ENCODE data around the gene CTCF.

CTCF gene

DNA sequence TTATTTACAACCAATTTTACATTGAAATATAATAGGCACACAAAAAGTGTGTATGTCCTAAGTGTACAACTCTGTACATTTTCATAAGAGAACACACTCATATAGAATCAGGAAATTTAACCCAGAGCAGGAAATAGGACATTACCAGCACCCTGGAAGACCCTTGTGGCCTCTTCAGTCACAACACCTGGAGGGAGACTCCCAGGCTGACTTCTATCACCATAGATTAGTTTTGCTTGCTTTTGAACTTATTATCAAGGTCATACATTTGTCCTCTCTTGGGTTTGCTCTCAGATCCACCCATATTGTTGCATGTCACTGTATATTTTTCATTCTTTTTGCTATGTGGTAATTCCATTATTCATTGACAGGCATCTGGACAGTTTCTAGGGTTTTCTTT, 27.9 kb upstream of the CTCF start:
- no peak for DNase-seq

DNA sequence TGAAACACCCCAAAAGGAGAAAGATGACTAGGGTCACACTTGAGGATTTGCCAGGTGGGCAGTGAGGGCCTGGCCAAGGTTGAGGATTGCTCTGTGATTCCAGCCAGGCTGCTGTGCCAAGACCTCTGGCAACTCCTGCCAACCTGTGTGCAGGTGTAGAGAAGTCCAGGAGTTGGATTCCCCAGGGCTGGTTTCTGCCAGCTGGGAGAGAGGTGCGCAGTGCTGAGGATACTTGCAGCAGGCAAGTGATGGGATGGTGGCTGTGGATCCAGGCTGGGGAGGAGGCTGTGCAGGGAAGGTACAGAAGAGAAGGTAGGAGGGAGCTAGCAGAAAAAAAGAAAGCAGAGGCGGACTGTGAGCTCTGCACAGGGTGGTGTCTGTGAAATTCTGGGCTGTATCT, 27.1 kb upstream of the CTCF start:
- no peak for DNase-seq

DNA sequence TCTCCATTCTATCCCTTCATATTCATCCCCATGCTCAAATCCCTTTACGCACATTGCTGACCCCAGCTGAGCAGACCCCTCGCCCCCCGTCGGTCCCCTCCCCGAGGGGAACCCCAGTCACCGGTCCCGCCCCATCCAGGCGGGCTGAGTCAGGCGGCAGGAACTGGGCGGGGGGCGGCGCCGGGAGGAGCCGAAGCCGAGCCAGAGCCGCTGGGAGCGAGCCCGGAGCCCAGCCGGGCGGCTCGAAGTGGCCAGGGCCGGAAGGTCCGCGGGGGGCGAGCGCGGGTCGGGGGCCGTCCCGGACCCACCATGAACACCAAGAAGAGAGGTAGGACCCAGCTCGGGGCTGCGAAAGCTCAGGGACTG, 25.1 kb upstream of the CTCF start:
- DNase-seq: peak; percentile 79

DNA sequence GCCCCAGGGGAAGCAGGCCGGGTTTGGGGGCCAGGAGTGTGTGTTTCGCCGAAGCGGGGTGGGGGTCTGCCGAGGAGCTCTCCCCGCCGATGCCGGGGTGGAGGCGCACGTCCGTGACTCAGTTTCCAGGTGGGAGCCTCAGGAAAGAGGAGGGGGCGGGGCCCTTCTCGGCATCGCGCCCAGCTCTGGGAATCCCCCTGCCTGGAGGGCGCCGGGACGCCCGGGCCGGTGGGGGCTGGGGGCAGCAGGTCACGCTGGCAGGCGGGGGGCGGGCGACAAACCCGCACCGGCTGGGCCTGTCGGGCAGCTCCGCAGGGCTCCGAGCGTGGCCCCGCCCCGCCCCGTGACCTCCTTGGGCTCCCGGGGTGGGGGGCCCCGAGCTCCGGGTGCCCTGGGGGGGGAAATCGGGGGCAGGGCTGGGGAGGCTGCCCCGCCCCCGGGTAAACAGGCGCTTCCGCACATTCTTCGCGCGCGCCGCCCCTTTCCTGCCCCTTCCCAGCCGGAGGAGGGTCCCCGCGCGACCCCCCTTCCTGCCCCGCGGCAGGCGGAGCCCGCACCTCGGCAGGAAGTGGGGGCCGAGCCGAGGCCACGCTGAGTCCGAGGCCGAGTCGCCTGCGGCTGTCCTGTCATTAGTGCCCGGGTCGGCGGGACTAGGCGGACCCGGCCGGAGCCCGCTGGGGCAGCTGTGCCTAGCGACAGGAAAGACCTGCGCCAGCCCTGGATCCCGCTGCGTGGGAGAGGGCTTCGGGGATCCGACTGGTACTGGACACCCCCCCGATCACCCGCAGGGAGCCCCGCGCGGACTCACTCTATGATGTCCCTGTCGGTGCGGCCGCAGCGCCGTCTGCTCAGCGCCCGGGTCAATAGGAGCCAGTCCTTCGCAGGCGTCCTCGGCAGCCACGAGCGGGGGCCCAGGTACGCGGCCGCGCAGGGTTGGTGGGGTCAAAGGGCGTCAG, 24.4 kb upstream of the CTCF start:
- peak; percentile 87 for DNase-seq

DNA sequence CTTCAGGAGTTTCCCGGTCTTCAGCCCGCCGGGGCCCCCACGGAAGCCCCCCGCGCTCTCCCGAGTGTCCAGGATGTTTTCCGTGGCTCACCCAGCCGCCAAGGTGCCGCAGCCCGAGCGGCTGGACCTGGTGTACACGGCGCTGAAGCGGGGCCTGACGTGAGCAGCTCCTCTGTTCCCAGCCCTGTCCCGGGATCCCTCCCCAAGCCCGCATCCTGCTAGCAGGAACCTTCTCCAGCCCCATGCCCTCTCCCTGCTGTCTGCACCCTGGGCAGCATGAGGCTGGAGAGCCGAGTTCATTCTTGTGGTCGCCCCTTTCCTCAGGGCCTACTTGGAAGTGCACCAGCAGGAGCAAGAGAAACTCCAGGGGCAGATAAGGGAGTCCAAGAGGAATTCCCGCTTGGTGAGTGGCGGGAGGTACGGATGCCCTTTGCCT, 23.6 kb upstream of the CTCF start:
- peak; percentile 81 for DNase-seq

DNA sequence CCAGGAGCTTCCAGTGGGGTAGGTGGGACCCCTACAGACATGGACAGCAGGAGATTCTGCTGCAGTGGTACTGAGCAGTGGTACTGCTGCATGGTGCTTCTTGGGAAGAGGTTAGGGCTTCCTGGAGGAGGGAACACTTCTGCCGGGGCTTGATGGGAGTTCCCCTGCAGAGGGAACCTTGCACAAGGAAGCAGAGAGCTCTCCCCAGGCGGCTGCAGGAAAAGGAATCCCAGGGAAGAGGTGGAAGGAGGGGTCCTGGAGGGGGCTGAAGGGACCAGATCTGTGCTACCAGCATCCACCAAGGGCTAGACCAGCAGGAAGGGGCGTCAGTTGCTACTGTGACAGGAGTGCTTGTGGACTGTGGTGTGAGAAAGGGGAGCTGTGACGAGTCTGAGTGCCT, 23.1 kb upstream of the CTCF start:
- no peak for DNase-seq

DNA sequence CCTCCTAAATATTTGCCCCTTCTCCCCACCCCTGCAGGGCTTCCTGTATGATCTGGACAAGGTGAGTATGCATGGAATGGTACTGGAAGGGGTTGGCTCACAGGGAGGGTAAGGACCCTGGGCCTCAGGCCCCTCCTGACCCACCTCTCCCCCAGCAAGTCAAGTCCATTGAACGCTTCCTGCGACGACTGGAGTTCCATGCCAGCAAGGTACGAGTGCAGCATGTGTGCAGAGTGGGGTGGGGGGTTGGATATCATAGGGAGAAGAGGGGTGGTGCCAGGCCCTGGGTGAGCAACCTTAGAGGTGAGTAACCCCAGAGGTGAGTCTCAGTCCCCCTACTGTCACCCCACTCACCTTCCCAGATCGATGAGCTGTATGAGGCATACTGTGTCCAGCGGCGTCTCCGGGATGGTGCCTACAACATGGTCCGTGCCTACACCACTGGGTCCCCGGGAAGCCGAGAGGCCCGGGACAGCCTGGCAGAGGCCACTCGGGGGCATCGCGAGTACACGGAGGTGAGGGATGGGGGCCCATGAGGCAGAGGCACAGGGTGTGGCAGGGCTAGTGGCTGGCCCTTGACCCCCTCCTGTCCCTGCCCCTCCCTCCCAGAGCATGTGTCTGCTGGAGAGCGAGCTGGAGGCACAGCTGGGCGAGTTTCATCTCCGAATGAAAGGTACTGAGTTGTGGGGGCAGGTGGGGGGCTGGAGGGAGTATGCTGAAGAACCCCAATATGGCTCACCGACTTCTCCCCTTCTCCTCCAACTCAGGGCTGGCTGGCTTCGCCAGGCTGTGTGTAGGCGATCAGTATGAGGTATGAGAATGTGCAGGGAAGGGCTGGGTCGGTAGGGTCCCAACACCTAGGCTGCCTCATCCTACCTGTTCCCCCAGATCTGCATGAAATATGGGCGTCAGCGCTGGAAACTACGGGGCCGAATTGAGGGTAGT, 22.4 kb upstream of the CTCF start:
- DNase-seq: no peak

DNA sequence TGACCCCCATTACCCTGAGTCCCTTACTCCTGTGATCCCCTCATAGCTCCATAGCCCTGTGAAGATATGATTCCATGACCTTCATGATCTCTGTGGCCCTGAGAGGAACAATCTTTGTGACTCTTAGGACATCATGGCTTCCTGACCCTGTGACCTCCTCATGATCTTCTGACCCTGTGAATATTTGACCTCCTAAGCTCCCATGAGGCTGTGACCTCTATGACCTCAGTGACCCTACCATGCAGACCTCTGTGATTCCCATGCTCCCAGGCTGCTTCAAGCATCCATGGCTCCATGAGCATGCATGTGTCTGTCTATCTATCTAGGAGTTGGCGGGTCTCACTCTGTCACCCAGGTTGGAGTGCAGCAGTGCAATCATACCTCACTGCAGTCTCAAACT, 21.6 kb upstream of the CTCF start:
- DNase-seq: no peak

DNA sequence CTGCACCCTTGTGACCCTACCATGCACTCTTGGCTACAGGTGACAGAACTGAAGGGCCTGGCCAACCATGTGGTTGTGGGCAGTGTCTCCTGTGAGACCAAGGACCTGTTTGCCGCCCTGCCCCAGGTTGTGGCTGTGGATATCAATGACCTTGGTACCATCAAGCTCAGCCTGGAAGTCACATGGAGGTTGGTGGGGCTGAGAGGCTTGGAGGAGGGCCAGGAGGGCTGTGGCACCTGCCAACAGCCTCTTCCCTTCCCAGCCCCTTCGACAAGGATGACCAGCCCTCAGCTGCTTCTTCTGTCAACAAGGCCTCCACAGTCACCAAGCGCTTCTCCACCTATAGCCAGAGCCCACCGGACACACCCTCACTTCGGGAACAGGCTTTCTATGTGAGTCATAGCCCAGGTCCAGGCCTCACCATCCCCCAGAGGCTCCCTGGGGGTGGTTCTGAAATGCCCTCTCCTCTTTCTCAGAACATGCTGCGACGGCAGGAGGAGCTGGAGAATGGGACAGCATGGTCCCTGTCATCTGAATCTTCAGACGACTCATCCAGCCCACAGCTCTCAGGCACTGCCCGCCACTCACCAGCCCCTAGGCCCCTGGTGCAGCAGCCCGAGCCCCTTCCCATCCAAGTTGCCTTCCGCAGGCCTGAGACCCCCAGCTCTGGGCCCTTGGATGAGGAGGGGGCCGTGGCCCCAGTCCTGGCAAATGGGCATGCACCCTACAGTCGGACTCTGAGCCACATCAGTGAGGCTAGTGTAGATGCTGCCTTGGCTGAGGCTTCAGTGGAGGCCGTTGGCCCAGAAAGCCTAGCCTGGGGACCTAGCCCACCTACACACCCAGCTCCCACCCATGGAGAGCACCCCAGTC, 20.7 kb upstream of the CTCF start:
- DNase-seq: peak; percentile 53

DNA sequence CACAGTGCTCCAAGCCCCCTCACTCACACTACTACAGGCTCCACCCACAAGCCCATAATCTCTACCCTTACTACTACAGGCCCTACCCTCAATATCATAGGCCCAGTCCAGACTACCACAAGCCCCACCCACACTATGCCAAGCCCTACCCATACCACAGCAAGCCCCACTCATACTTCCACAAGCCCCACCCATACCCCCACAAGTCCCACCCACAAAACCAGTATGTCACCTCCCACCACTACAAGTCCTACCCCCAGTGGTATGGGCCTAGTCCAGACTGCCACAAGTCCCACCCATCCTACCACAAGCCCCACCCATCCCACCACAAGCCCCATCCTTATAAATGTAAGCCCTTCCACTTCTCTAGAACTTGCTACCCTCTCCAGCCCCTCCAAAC, 19.9 kb upstream of the CTCF start:
- DNase-seq: peak; percentile 76

DNA sequence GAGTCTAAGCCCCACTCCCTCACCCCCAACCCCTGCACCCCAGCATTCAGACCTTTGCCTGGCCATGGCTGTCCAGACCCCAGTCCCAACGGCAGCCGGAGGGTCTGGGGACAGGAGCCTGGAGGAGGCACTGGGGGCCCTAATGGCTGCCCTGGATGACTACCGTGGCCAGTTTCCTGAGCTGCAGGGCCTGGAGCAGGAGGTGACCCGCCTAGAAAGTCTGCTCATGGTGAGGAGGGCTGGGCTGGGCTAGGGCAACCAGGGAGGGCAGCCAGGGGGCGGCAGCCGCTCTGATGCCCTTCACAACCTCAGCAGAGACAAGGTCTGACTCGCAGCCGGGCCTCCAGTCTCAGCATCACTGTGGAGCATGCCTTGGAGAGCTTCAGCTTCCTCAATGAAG, 19.3 kb upstream of the CTCF start:
- no peak for DNase-seq

DNA sequence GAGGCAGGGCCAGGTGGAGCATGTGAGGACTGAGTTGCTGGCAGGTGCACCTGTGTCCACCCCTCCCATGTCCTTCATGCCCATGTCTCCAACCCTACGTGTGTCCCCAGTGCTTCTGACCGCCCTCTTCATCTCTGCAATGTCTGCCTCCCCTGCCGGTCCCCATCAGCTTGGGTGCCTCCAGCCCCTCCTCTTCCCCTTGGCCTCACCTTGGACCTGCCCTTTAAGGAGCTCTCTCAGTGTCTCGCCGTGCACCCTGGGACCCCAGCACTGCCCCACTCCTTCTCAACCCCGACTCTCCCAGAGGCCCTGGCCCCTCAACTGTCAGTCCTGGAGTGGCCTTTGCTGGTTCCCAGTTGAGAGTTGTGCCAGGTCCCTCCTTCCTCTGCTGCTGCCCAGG, 18.7 kb upstream of the CTCF start:
- DNase-seq: no peak

DNA sequence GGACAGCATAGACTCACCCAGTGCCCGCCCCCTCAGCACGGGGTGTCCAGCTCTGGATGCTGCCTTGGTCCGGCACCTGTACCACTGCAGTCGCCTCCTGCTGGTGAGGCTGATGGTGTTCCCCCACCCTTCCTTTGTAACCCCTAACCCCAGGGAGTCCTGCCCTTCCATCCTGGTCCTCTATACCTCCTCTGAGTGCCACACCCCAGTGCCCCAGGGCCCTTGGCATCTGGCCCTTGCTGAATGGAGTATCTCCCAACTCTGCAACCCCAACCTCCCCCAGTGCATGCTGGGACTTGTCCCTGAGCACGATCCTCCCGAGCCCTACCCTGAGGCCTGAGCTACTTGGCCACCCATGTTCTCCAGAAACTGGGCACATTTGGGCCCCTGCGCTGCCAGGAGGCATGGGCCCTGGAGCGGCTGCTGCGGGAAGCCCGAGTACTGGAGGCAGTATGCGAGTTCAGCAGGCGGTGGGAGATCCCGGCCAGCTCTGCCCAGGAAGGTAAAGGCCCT, 17.9 kb upstream of the CTCF start:
- DNase-seq: no peak

DNA sequence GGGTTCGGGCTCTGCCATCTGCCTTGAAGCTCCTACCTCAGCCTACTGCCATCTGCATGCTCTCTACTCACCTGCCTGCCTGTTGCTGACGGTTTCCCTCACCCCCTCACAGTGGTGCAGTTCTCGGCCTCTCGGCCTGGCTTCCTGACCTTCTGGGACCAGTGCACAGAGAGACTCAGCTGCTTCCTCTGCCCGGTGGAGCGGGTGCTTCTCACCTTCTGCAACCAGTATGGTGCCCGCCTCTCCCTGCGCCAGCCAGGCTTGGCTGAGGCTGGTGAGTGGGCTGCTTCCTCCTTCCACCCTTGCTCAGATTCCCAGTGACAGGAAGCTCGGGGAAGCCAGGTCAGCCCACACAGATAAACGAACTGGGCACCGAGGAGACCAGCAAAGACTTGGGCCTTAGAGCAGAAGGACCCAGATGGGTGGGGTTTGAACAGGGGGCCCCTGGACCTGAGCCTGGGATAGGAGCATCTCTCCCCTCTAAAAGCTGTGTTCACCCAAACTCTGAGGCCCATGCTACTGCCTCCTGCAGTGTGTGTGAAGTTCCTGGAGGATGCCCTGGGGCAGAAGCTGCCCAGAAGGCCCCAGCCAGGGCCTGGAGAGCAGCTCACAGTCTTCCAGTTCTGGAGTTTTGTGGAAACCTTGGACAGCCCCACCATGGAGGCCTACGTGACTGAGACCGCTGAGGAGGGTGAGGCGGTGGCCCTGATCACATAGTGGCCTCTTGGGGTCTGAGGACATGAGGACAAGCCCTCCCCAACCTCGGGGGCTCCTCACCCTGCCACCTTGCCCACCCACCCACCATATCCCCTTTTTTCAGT, 17.3 kb upstream of the CTCF start:
- DNase-seq: no peak

DNA sequence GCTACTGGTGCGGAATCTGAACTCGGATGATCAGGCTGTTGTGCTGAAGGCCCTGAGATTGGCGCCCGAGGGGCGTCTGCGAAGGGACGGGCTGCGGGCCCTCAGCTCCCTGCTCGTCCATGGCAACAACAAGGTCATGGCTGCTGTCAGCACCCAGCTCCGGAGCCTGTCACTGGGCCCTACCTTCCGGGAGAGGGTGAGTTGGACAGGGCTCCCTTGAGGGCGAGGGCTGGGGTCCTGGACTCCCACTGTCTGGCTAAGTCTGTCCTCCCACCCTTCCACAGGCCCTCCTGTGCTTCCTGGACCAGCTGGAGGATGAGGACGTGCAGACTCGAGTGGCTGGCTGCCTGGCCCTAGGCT, 16.7 kb upstream of the CTCF start:
- no peak for DNase-seq

DNA sequence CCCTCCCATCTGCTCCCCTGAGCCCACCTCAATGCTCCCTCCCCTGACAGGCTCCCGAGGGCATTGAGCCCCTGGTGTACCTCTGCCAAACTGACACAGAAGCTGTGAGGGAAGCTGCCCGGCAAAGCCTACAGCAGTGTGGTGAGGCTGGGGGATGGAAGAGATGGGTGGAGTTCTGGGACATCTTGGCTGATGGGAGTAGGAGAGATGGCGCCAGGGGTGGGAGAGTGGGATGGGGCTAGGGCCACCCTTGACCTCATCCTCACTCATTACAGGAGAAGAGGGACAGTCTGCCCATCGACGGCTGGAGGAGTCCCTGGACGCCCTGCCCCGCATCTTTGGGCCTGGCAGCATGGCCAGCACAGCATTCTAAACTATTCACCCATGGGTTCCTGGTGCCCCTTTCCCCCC, 16.2 kb upstream of the CTCF start:
- no peak for DNase-seq

DNA sequence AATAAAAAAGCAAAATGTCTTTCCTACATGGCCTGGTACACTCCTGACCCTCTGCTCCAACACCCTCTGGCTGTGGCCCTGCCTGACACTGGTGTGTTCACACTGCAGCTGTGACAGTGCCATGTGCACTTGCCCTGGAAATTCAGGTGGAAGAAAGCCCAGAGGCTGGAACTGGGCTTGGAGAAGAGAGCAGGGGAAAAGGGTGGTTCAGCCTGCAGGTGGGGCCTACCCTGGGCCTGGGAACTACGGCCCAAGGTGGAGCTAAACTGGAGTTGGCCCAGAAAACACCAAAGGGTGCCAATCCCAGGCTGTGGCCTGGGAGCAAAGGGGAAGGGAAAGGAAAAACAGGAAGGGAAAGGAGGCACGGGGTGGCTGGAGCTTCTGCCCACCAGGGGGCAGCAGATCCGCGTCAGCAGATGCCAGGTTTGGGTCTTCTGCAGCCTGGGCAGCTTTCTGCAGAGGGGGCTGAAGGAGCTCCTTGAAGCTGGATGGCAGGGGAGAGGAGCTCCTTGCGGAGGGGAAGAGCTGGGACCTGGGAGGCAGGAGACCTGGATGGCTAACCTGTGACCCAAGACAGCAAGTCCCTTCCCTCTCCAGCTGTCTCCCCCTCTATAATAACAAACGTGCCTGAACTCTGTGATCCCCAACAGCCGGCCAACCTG, 15.4 kb upstream of the CTCF start:
- no peak for DNase-seq

DNA sequence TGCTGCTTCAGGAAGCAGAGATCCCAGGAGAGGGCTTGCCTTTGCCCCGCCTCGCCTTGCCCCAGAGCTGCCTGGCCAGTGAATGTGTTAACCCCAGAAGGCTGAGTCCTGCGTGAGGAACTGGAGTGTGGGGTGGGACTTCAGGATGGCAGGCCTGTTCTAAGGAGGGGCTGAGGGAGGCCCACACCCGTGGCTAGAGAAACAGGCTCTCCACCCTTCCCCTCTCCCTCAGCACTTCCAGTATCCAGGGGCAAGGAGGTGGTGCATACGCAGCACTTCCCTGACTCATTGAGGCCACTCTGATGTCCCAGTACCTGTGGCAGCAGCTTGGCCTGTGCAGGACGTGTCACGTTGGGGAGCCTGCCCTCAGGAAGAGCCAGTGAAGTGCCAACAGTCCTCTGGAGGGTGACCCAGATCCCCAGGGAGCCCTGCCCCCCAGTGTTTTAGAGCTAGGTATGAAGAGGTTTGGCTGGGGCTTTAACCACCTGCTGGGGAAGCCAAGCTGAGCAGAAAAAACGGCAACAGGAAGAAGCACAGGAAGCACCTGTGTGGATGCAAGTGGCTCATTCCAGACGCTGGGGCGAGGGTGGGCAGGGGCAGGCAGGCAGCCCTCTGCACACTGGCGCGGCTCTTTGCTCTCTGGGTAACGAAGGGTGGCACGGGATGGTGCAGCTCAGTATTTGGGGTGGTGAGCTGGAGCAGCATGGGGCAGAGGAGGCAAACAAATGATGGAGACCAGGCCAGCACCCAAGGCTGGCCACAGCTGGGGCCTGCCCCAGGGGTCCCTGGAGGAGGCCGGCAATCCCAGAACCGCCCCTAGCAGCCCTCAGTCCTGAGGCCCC, 14.7 kb upstream of the CTCF start:
- DNase-seq: no peak

DNA sequence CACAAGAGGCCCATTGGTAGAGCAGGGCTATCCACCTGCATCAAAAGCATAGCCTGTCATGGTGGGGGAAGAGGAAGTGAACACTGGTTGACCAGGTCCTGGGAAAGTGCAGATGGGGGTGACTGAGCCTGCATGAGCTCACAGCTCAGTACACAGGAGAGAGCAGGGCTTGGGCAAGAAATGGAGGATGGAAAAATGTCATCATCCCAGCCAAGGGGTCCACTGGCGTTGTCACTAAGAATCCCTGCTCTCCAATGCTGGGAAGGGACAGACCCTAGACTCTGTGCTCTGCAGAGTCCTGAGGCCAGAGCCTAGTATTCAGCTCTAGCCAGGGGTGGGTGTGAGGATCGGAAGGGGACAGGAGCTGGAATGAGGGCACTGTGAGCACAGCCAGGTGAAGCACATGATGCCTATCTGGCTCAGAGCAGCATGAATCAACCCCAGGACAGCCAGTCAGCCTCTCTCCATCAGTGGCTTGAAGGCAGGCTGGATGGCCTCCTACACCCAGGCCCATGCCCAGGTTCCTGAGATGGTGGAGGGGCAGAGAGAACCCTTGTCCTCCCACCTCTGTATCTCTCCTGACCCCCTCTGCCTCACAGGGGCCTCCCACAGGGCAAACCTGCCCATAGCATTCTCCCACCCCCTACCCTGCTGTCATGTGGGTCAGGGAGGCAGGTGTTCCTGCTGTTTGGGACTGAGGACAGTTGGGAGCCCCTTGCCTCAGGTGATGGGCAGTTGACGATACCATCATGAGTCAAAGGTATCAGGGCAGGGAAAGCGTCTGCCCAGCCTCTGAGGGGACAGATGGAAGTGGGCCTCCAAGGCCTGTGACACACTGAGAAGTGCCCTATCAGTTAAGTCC, 13.8 kb upstream of the CTCF start:
- DNase-seq: no peak
